ENCODE data around the gene PRSS48.

Gene PRSS48

GRCh38 chr4:151325949-151326246 is 48.9 kb downstream of the PRSS48 start:
- no peaks in the 10 kb centered on the region for H3K27me3 ChIP-seq (ENCODE audit: insufficient read depth, low read depth, severe bottlenecking)
- no peaks in the 10 kb centered on the region for H3K9me3 ChIP-seq (ENCODE audit: severe bottlenecking)
- TF ChIP-seq CTCF (IDR thresholded peaks at IDR 0.05; ENCODE audit: low read depth, low read length), result no peak
- H3K4me3 ChIP-seq (ENCODE audit: low read depth, low read length), result peak overlapping the region; percentile 76
- H3K36me3 ChIP-seq, result no peaks in the 10 kb centered on the region
- DNase-seq, result no peak
- H3K27ac ChIP-seq, result peak overlapping the region; percentile 76

- no peaks in the 10 kb centered on the region for H3K9me3 ChIP-seq (ENCODE audit: severe bottlenecking)
- TF ChIP-seq CTCF (IDR thresholded peaks at IDR 0.05; ENCODE audit: low read depth, low read length), result no peak
Measured at GRCh38 chr4:151329217-151330007, 52.5 kb downstream of the PRSS48 start.

GRCh38 chr4:151331276-151332042 is 54.5 kb downstream of the PRSS48 start:
- Histone ChIP-seq H3K36me3 (no peaks in the 10 kb centered on the region), H3K9me3 (ENCODE audit: severe bottlenecking) (no peaks in the 10 kb centered on the region), H3K27ac (no peak overlapping the region), H3K27me3 (ENCODE audit: insufficient read depth, low read depth, severe bottlenecking) (no peaks in the 10 kb centered on the region), H3K4me3 (ENCODE audit: low read depth, low read length) (no peak overlapping the region)
- no peak for TF ChIP-seq CTCF (IDR thresholded peaks at IDR 0.05; ENCODE audit: low read depth, low read length)
- no peak for DNase-seq

More at GRCh38 chr4:151329217-151330007, 52.5 kb downstream of the PRSS48 start:
- H3K36me3 ChIP-seq, result no peaks in the 10 kb centered on the region
- H3K27ac ChIP-seq, result no peak overlapping the region
- H3K4me3 ChIP-seq (ENCODE audit: low read depth, low read length), result no peak overlapping the region
- H3K27me3 ChIP-seq (ENCODE audit: insufficient read depth, low read depth, severe bottlenecking), result no peaks in the 10 kb centered on the region
- no peak for DNase-seq

- no peak overlapping the region for H3K27ac ChIP-seq
- DNase-seq, result no peak
- H3K4me3 ChIP-seq (ENCODE audit: low read depth, low read length), result no peak overlapping the region
- H3K36me3 ChIP-seq, result no peaks in the 10 kb centered on the region
- H3K27me3 ChIP-seq (ENCODE audit: insufficient read depth, low read depth, severe bottlenecking), result no peaks in the 10 kb centered on the region
- no peak for TF ChIP-seq CTCF (IDR thresholded peaks at IDR 0.05; ENCODE audit: low read depth, low read length)
- no peaks in the 10 kb centered on the region for H3K9me3 ChIP-seq (ENCODE audit: severe bottlenecking)
Measured at GRCh38 chr4:151339467-151339866, 62.5 kb downstream of the PRSS48 start.

DNA sequence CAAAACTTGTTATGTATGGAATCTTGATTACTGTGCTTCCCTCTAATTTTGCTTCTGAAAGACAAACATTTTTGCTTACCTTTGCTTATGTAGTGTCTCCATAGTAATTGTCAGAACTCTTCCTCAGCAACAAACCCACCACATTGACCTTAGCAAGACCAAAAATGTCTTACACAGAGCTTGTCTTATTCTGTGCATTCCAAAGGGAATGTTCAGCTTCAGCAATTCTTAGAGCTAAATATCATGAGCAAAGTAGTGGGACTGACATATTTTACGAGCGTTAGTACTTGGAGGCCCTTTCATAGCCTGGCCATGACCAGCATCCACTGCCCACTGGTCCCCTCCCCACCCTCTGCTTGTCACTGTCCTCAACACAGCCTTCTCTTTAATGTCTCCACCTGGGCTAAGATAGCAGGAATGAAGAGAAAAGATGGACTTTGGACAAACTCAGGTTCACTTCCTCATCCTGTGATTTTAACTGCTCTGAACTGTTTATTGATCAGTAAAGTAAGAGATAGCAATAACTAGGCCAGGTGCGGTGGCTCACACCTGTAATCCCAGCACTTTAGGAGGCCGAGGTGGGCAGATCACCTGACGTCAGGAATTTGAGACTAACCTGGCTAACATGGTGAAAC is 63.9 kb downstream of the PRSS48 start:
- no peak for TF ChIP-seq CTCF (IDR thresholded peaks at IDR 0.05; ENCODE audit: low read depth, low read length)
- H3K27ac ChIP-seq, result no peak overlapping the region
- H3K4me3 ChIP-seq (ENCODE audit: low read depth, low read length), result no peak overlapping the region
- H3K9me3 ChIP-seq (ENCODE audit: severe bottlenecking), result peaks cover 2% of the 10 kb centered on the region
- no peaks in the 10 kb centered on the region for H3K36me3 ChIP-seq
- DNase-seq, result no peak
- H3K27me3 ChIP-seq (ENCODE audit: insufficient read depth, low read depth, severe bottlenecking), result no peaks in the 10 kb centered on the region
